Choroid plexus epithelial cell (primary cell): Measurements from ENCODE around the gene EPG5.
"Not testable (repeated sequence)": the region's sequence is repeated elsewhere in the genome, so short reads cannot be mapped to it uniquely, and the experiment has no call there.

Source experiments
- DNase-seq: peaks from one replicate; pipeline ENCODE4 v3.0.0-alpha.2; 2010; ENCODE audit warnings: low read depth
- H3K4me3 ChIP-seq: 2 replicates; pipeline ENCODE4 v1.5.1; 2011; ENCODE audit warnings: low read depth, mild to moderate bottlenecking, control low read depth, low read length, moderate library complexity
- CTCF ChIP-seq: conservative IDR thresholded peaks from 2 replicates; pipeline ENCODE4 v1.5.1; 2011; ENCODE audit warnings: low read depth, mild to moderate bottlenecking, control low read depth, inconsistent platforms, low read length, moderate library complexity

The EPG5 gene

DNA sequence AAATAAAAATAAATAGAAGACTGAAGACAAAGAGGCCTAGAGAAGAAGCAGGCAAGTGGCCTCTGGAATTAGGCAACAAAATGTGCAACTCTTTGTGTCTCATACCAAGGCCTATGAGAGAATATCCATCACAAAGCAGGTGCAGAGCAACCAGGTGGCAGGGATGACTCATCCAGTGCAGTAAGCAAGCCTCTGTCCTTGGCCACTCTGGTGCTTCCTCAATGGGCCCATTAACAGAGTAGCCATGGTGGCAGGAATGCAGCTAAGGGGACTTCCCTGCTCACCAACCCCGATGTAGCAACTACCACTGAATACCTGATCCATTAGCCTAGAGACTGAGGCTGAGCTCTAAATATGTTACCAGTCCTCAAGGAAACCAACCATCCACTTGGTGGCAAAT, 11.0 kb upstream of the EPG5 start:
- DNase-seq: no peak
- no peak overlapping the region for H3K4me3 ChIP-seq
- no peak for TF ChIP-seq CTCF

- H3K4me3 ChIP-seq: no peak overlapping the region
- no peak for DNase-seq
- TF ChIP-seq CTCF: no peak
Measured at GRCh38 chr18:45976974-45977373, 9.8 kb upstream of the EPG5 start.

- no peak for TF ChIP-seq CTCF
- DNase-seq: no peak
- H3K4me3 ChIP-seq: no peak overlapping the region
Measured at GRCh38 chr18:45976566-45976965, 9.4 kb upstream of the EPG5 start.

DNA sequence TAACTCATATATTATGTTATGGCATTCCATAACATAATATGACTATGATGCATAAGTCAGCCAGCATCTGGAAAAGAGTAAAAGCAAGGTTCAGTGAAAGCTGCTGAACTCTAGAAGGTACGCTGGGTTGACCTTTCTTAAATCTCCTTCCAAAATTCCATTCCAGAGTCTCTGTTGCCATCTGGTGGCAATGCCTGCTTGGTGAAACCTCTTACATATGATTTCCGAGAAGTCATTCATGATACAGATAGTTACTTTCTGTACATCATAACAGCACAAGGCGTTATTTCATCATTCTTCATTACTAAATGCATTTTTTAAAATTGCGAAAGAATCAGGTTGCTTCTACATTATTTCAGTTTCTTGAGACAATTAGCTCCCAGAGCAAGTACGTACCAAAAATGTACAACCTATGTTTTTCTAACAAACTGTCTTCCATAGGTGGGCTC, 7.0 kb upstream of the EPG5 start:
- no peak overlapping the region for H3K4me3 ChIP-seq
- peak; percentile 93 for DNase-seq
- peak; percentile 88 for TF ChIP-seq CTCF

GRCh38 chr18:45964913-45965312, 2.2 kb downstream of the EPG5 start:
- H3K4me3 ChIP-seq, DNase-seq: not testable (repeated sequence)

- no peak for TF ChIP-seq CTCF
- DNase-seq: peak; percentile 81
- no peak overlapping the region for H3K4me3 ChIP-seq
Measured at GRCh38 chr18:45962866-45963265, 4.3 kb downstream of the EPG5 start.

DNA sequence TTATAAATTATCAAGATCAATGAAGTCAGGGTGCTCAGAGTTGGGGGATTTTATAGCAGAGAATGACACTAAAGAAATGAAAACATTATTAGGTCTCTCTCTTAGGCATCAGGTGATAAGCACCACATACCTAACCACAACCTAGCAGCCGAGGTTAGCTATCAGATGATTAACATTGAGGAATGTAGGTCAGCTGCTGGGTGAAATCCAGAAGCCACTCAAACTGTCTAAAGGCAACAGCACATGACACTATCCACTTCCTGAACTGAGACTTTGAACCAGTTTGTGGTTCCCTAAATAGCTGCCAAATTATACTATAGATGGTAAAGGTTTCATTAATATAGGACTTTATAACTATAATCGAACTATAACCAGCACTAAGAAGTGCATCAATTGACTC, 4.7 kb downstream of the EPG5 start:
- no peak for TF ChIP-seq CTCF
- DNase-seq: peak; percentile 91
- H3K4me3 ChIP-seq: no peak overlapping the region

- not testable (repeated sequence) for H3K4me3 ChIP-seq, DNase-seq
Measured at GRCh38 chr18:45959484-45959883, 7.6 kb downstream of the EPG5 start.
